ENCODE measurements around the gene KRTAP4-6. TPM values are rescaled to one million over a fixed set of nuclear protein-coding genes. Genes with fewer than 3 reads are reported as not detected.
"Not testable (repeated sequence)": the region's sequence is repeated elsewhere in the genome, so short reads cannot be mapped to it uniquely, and the experiment has no call there.

KRTAP4-6 gene
- polyA plus RNA-seq, 12 donors: not detected

- no peak for DNase-seq
Observed at GRCh38 chr17:41147531-41148204, 7.3 kb upstream of the KRTAP4-6 start.

DNA sequence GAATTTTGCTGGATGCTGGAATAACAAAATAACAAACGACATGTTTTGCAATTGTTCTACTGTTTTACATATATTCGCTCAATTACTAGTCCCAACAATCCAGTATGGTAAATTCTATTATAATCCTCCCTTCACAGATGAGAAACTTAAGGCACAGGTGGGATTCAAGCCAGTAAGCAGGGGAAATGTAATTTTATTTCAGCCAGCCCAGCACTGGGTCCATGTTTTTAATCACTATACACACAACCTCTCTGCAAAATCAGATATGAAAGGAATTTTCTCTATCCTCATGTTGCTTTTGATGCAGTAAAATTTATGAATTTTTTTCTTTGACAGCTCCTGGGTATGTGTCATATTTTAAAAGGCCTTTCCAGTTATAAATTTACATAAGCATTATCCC is 4.9 kb upstream of the KRTAP4-6 start:
- no peak for DNase-seq

DNA sequence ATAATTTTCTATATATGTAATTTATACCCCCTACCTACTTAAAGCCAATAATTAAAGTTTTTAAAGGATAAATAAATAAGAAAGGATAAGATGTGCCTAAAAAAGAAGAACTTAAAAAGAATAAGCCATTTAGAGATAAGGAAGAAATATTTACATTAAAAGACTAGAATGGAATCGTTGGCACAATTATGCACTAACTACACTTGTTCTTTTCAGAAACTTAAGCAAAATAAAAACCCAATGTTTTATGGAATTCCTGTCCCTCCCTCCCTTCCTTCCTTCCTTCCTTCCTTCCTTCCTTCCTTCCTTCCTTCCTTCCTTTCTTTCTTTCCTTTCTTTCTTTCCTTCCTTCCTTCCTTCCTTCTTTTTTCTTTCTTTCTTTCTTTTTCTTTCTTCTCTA is 4.5 kb upstream of the KRTAP4-6 start:
- DNase-seq: no peak

DNA sequence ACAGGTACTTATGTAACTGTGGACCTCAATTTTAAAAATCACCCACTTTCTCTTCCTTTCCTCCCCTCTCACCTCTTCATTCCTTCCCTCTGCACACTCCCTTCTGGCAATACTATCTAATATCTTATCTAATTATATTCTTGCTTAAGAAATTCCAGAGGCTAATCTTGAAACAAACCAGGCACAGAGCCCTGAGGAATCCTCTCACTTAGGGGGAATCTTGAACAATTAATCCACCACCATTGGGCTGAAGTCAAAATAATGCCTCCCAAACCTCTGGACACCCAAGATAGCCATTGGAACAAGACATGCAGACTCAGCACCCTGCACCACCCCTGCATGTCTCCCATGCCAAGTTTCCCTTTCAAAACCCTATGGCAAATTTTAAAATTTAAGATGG is 1.0 kb upstream of the KRTAP4-6 start:
- DNase-seq: no peak

GRCh38 chr17:41139865-41140264 is 479 bp downstream of the KRTAP4-6 start:
- not testable (repeated sequence) for DNase-seq

- DNase-seq: no peak
Observed at GRCh38 chr17:41133880-41134735, 6.2 kb downstream of the KRTAP4-6 start.

DNA sequence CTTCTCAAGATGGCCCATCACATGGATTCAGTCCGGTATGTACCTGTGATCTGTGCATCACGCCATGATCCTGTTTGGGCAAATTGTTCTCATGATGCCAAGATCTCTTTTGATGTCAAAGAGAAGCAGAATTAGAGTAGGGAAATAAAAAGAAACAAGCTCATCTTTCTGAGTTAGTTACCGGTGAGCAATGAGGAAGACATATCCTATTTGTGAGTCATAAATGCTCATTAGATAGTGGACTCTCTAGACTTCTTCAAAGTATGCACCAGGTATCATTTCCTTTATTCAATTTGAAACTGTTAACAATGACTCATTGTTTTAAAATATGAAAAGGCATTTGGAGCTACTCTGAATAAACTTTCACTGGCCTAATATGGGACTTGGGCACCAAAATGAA is 8.4 kb downstream of the KRTAP4-6 start:
- no peak for DNase-seq

GRCh38 chr17:41127371-41127770 is 13.0 kb downstream of the KRTAP4-6 start:
- DNase-seq: no peak

- DNase-seq: no peak
Observed at GRCh38 chr17:41126412-41126811, 13.9 kb downstream of the KRTAP4-6 start.

DNA sequence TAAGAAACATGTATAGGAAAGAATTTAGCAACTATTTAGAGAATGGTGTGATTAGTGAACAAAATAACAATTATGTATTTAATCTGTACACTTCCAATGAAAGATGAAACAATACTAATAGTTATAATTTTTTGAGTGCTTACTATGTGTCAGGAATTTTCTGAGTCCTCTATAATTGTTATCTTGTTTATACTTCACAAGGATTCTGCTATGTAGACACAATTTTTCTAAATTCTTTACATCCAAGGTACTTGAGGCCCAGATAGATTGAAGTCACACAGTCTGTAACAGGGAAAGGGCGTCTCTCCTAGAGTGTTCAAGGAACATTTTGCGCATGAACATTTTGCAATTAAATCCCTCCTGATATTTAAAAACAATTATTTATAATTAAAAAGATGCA is 15.3 kb downstream of the KRTAP4-6 start:
- no peak for DNase-seq

DNA sequence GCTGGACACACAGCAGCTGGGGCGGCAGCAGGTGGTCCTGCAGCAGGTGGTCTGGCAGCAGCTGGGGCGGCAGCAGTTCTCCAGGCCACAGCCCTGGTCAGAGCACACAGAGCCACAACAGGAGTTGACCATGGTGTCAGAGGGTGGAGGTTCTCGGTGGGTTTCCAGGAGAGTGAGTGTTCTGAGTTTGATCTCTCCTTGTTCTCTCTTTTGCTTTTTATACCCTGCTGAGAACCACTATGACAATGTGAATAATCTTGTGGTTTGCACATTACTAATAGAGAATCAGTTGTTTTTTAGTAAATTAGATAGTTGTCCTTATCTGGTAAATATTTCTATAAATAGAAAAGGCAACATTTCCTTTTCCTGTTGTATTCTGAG is 16.4 kb downstream of the KRTAP4-6 start, which contains the start of gene KRTAP4-12:
Gene KRTAP4-12 (minus strand): TSS at position 192 of the 381 bp plus-strand sequence. CDS start 60 bp downstream, at position 132.
- DNase-seq: not testable (repeated sequence)

DNA sequence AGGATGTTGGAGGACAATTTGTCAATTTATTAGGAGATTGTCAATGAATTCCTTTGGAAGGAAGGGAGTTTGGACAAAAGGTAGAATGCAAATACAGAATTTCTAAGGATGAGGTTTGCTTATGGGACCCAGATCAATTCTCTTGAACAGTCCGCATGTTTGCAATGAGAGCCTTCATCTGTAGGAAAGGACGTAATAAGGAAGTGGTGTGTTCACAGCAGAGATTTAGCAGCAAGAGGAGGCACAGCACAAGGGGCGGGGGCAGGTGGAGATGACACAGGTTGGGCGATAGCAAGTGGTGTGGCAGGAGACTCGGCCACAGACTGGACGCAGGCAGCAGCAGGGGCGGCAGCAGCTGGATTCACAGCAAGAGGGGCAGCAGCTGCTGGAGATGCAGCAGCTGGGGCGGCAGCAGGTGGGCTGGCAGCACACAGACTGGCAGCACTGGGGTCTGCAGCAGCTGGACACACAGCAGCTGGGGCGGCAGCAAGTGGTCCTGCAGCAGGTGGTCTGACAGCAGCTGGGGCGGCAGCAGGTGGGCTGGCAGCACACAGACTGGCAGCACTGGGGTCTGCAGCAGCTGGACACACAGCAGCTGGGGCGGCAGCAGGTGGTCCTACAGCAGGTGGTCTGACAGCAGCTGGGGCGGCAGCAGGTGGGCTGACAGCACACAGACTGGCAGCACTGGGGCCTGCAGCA is 16.9 kb downstream of the KRTAP4-6 start:
- not testable (repeated sequence) for DNase-seq

GRCh38 chr17:41121742-41122141 is 18.6 kb downstream of the KRTAP4-6 start:
- DNase-seq: no peak

- DNase-seq: peak; percentile 1
Observed at GRCh38 chr17:41119696-41120690, 20.4 kb downstream of the KRTAP4-6 start.

GRCh38 chr17:41118721-41119120 is 21.6 kb downstream of the KRTAP4-6 start:
- DNase-seq: no peak

DNA sequence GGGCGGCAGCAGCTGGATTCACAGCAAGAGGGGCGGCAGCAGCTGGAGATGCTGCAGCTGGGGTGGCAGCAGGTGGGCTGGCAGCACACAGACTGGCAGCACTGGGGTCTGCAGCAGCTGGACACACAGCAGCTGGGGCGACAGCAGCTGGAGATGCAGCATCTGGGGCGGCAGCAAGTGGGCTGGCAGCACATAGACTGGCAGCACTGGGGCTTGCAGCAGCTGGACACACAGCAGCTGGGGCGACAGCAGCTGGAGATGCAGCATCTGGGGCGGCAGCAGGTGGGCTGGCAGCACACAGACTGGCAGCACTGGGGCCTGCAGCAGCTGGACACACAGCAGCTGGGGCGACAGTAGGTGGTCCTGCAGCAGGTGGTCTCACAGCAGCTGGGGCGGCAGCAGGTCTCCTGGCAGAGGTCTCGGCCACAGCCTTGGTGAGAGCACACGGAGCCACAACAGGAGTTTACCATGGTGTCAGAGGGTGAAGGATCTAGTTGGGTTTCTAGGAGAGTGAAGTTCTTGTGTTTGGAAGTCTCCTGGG is 22.4 kb downstream of the KRTAP4-6 start, which contains the start of gene KRTAP4-11:
Gene KRTAP4-11 (minus strand): TSS at position 528 of the 541 bp plus-strand sequence. CDS start 58 bp downstream, at position 470.
- not testable (repeated sequence) for DNase-seq

- no peak for DNase-seq
Observed at GRCh38 chr17:41116297-41116696, 24.0 kb downstream of the KRTAP4-6 start.

GRCh38 chr17:41111151-41111885 is 29.0 kb downstream of the KRTAP4-6 start:
- DNase-seq: no peak

- DNase-seq: not testable (repeated sequence)
Observed at GRCh38 chr17:41108728-41109386, 31.5 kb downstream of the KRTAP4-6 start.

Measured in muscle of arm (tissue), 12 donors.